ENCODE results near the gene SLC12A1. TPM values are rescaled to one million over a fixed set of nuclear protein-coding genes. Genes with fewer than 3 reads are reported as not detected.

The SLC12A1 gene
- total RNA-seq, 4 donors from 2014 or later = not detected

DNA sequence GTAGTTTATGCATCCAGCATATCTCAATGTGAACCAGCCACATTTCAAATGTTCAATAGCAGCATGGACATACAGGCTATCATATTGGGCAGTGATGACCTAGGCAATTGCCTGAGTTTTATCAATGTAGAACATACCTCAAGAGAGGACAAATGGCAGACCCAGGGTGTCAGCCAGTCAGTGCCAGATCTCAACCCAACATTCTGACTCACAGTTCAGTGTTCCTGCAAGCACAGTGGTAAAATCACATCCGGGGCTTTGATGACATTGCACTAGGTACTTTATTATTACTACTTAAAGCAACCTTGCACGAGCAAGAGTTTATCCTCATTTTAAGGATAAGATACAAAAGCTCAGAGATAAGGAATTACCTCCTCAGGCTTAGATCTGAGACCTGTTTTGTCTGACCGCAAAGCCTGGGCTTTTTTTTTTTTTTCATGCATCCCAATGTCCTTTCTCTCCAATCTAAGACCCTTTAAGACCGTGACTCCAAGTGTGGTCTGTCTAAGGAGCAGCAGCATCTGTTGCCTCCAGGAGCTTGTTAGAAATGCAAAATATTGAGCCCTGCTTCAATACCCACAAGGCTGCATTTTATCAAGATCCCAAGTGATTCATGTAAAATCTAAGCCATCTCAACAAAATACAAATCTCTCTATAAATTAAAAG lies 60.1 kb downstream of the SLC12A1 start:
- no peak for DNase-seq (ENCODE audit: low spot score in 2 of 2)
- TF ChIP-seq, protein P1, sequence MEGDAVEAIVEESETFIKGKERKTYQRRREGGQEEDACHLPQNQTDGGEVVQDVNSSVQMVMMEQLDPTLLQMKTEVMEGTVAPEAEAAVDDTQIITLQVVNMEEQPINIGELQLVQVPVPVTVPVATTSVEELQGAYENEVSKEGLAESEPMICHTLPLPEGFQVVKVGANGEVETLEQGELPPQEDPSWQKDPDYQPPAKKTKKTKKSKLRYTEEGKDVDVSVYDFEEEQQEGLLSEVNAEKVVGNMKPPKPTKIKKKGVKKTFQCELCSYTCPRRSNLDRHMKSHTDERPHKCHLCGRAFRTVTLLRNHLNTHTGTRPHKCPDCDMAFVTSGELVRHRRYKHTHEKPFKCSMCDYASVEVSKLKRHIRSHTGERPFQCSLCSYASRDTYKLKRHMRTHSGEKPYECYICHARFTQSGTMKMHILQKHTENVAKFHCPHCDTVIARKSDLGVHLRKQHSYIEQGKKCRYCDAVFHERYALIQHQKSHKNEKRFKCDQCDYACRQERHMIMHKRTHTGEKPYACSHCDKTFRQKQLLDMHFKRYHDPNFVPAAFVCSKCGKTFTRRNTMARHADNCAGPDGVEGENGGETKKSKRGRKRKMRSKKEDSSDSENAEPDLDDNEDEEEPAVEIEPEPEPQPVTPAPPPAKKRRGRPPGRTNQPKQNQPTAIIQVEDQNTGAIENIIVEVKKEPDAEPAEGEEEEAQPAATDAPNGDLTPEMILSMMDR (IDR thresholded peaks at IDR 0.05) = no peak
- TF ChIP-seq POLR2A (IDR thresholded peaks at IDR 0.05) = no peak
- 60 to 65% methylated on average over 4 of the region's 4 CpGs for WGBS, 2 donors
- intact Hi-C loops (cut with DNase I; ENCODE audit: low total_unique reads) = no loop called here
- H3K4me3 ChIP-seq (ENCODE audit: low read depth, poor library complexity, severe bottlenecking) = no peak overlapping the region

DNA sequence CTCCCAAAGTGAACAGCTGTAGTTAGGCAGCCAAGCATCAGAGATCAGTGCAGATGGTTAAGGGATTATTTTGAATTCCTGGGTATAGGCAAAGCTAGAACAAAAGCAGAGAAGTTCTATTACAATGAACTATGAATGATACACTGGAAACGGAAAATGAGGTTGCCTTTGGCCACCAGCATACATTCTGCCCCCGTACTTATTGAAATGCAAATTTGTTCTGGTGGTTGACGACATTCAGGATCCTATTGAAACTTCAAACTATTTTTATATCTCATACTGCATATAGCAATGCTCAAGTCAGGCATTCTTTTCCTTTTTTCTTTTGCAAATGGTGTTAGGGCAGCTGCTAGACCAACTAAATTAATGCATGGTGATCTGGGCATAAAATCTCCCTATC lies 61.7 kb downstream of the SLC12A1 start:
- intact Hi-C loops (cut with DNase I; ENCODE audit: low total_unique reads) = no loop called here
- DNase-seq (ENCODE audit: low spot score in 2 of 2) = no peak
- no peak overlapping the region for H3K4me3 ChIP-seq (ENCODE audit: low read depth, poor library complexity, severe bottlenecking)
- 76% methylated on average over 3 of the region's 3 CpGs for WGBS, 2 donors
- TF ChIP-seq POLR2A (IDR thresholded peaks at IDR 0.05) = no peak
- TF ChIP-seq, protein P1 (IDR thresholded peaks at IDR 0.05) = no peak

DNA sequence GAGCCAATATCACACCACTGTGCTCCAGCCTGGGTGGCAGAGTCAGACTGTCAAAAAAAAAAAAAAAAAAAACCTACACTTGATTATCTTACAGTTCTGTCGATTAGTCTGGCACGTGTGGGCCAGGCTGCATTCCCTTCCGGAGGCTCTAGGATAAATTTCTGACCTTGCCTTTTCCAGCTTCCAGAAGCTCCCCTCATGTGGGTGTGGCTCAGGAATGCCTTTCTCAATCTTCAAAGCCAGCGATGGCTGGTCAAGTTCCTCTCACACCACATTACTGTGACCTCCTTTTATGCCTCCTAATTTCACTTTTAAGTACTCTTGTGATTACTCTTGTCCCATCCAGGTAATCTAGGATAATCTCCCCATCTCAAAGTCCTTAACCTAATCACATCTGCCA lies 66.9 kb downstream of the SLC12A1 start:
- TF ChIP-seq, protein P1 (IDR thresholded peaks at IDR 0.05) = no peak
- no peak for TF ChIP-seq POLR2A (IDR thresholded peaks at IDR 0.05)
- no peak overlapping the region for H3K4me3 ChIP-seq (ENCODE audit: low read depth, poor library complexity, severe bottlenecking)
- intact Hi-C loops (cut with DNase I; ENCODE audit: low total_unique reads) = no loop called here
- no peak for DNase-seq (ENCODE audit: low spot score in 2 of 2)
- 71 to 78% methylated on average over 4 of the region's 4 CpGs for WGBS, 2 donors

DNA sequence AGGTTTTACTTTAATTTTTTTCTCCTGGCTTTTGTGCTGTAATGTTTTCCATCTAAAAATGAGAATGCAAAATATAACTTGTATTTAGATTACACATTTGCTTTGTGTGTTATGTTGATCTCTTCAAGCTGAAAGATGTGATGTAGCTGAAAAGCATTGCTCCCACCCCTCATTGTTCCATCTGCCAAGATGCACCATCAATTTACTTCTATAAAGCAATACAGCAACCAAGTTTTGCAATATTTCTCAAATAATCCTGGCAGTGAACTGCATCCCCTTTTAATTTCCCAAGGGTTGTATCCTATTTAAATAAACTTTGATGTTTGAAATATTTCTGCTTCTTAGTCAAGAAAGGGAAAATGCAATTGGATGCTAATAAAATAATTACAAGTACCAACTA lies 72.6 kb downstream of the SLC12A1 start:
- intact Hi-C loops (cut with DNase I; ENCODE audit: low total_unique reads) = no loop called here
- TF ChIP-seq, protein P1 (IDR thresholded peaks at IDR 0.05) = no peak
- TF ChIP-seq POLR2A (IDR thresholded peaks at IDR 0.05) = no peak
- no peak for DNase-seq (ENCODE audit: low spot score in 2 of 2)
- H3K4me3 ChIP-seq (ENCODE audit: low read depth, poor library complexity, severe bottlenecking) = no peak overlapping the region

DNA sequence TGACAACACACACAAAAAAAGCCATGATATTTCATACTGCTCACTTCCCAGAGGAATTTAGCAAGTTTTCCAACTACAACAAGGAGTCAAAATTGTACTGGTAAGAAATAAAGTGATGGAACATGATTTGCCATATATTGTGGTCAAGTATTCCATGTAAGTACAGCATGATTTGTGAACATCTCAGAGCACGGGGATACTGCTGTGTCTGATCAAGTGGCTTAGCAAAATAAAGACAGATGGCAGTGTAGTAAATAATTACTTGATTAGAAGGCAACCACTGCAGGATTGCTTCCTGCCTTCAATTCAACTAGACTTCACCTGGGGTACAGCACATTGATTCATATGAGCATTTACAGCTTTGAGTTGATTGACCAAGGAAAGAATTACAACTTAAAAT lies 73.5 kb downstream of the SLC12A1 start:
- intact Hi-C loops (cut with DNase I; ENCODE audit: low total_unique reads) = no loop called here
- no peak overlapping the region for H3K4me3 ChIP-seq (ENCODE audit: low read depth, poor library complexity, severe bottlenecking)
- WGBS, 2 donors = 46 to 50% methylated on average over 1 of the region's 1 CpG
- no peak for DNase-seq (ENCODE audit: low spot score in 2 of 2)
- TF ChIP-seq, protein P1 (IDR thresholded peaks at IDR 0.05) = no peak
- TF ChIP-seq POLR2A (IDR thresholded peaks at IDR 0.05) = no peak

DNA sequence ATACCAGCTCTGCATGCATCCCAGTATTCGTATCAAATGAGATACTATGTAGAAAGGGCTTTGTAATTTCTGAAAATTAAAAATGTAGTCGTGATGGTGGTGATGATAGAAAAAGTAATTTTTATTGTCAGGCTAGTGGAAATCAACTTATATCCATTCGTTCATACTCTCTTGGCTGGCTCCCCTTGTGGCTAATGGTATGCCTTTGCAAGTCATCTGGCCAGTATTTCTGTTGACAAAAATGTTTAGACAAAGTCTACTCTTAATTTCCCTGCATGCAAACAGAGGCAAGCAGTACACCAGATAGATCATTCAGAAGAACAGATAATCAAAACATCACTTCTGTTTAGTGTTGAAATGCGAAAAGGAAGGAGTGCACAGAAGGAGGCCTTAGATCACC lies 75.6 kb downstream of the SLC12A1 start:
- 87 to 88% methylated on average over 4 of the region's 4 CpGs for WGBS, 2 donors
- no peak overlapping the region for H3K4me3 ChIP-seq (ENCODE audit: low read depth, poor library complexity, severe bottlenecking)
- intact Hi-C loops (cut with DNase I; ENCODE audit: low total_unique reads) = no loop called here
- no peak for TF ChIP-seq POLR2A (IDR thresholded peaks at IDR 0.05)
- TF ChIP-seq, protein P1 (IDR thresholded peaks at IDR 0.05) = no peak
- DNase-seq (ENCODE audit: low spot score in 2 of 2) = no peak

Measured in lower leg skin (tissue), 4 donors.